Sciatic nerve (tissue), 2 donors: ENCODE measurements around the gene VPS13D. TPM values are rescaled to one million over a fixed set of nuclear protein-coding genes. Genes with fewer than 3 reads are reported as not detected.

Source experiments
- ATAC-seq: fragments of 200-7000 bp; cut with Tn5 transposase; one replicate; pipeline ENCODE4 v1.9.1; 2020; ENCODE audit warnings: mild to moderate bottlenecking, moderate library complexity
- DNase-seq: peaks from one replicate; pipeline ENCODE4 v3.0.0-alpha.2; 2020; ENCODE audit warnings: low spot score
- intact Hi-C: fragments of 100-400 bp; cut with DNase I; formaldehyde crosslinking; loops from one replicate; pipeline ENCODE4 v1.14.2; 2022
- total RNA-seq: library from RNA; stranded (reverse); fragmentation: NEBNext Ultra II Directional; extraction: Animal tissue kit (Norgen Biotek cat#: 25700); gene quantifications from one replicate; pipeline ENCODE4 v1.2.1, GENCODE V29; 2021
- donor health status: DM: no; HTN: no; CAD: no.
- donor health status: DM: no; HTN: no; CAD: no.

VPS13D gene
- 123 TPM for total RNA-seq

- ATAC-seq (peak; percentile 91), DNase-seq (peak; percentile 90)
- intact Hi-C loops = no loop called here
Measured at GRCh38 chr1:12229835-12230548, at the start of gene VPS13D. VPS13D (plus strand) TSS chr1:12230030; CDS start chr1:12234267, 4,237 bp downstream.

GRCh38 chr1:12180315-12180714 is 49.5 kb upstream of the VPS13D start:
- intact Hi-C loops = no loop called here
- ATAC-seq (peak; percentile 44), DNase-seq (peak; percentile 82)

GRCh38 chr1:12180903-12181302 is 48.9 kb upstream of the VPS13D start:
- intact Hi-C loops = no loop called here
- no peak for ATAC-seq
- no peak for DNase-seq

GRCh38 chr1:12181568-12181967 is 48.3 kb upstream of the VPS13D start:
- DNase-seq = no peak
- intact Hi-C loops = no loop called here
- no peak for ATAC-seq

- no peak for DNase-seq
- intact Hi-C loops = no loop called here
- ATAC-seq = no peak
Measured at GRCh38 chr1:12182410-12182984, 47.3 kb upstream of the VPS13D start.

- no peak for DNase-seq
- intact Hi-C loops = no loop called here
Measured at GRCh38 chr1:12183095-12183794, 46.6 kb upstream of the VPS13D start.

GRCh38 chr1:12184008-12184681 is 45.7 kb upstream of the VPS13D start:
- intact Hi-C loops = no loop called here
- ATAC-seq (peak; percentile 88), DNase-seq (peak; percentile 87)

More at GRCh38 chr1:12183095-12183794, 46.6 kb upstream of the VPS13D start:
- ATAC-seq = no peak

GRCh38 chr1:12185036-12185917 is 44.6 kb upstream of the VPS13D start:
- no peak for DNase-seq
- ATAC-seq = no peak
- intact Hi-C loops = no loop called here

- DNase-seq = no peak
- intact Hi-C loops = no loop called here
Measured at GRCh38 chr1:12185918-12186678, 43.7 kb upstream of the VPS13D start.

GRCh38 chr1:12186679-12186985 is 43.2 kb upstream of the VPS13D start:
- DNase-seq (no peak), ATAC-seq (no peak)
- intact Hi-C loops = no loop called here

More at GRCh38 chr1:12185918-12186678, 43.7 kb upstream of the VPS13D start:
- ATAC-seq = no peak

GRCh38 chr1:12188115-12188514 is 41.7 kb upstream of the VPS13D start:
- no peak for ATAC-seq
- no peak for DNase-seq
- intact Hi-C loops = no loop called here

- intact Hi-C loops = no loop called here
- ATAC-seq (no peak), DNase-seq (no peak)
Measured at GRCh38 chr1:12188657-12189327, 41.0 kb upstream of the VPS13D start.

GRCh38 chr1:12189328-12189682 is 40.5 kb upstream of the VPS13D start:
- ATAC-seq (no peak), DNase-seq (no peak)
- intact Hi-C loops = no loop called here

GRCh38 chr1:12191242-12192032 is 38.4 kb upstream of the VPS13D start:
- DNase-seq (no peak), ATAC-seq (no peak)
- intact Hi-C loops = no loop called here

GRCh38 chr1:12194666-12195216 is 35.1 kb upstream of the VPS13D start:
- no peak for ATAC-seq
- DNase-seq = no peak
- intact Hi-C loops = no loop called here

- intact Hi-C loops = no loop called here
- DNase-seq = no peak
- no peak for ATAC-seq
Measured at GRCh38 chr1:12195416-12195815, 34.4 kb upstream of the VPS13D start.
